Nephron (organoid): ENCODE measurements around the gene SCNN1G.

Experiments
- H3K27ac Mint-ChIP-seq, 3 experiments: 2 replicates each; pipeline ENCODE4 v1.8.0; 2020; ENCODE audit warnings: mixed read lengths in 3 of 3, mild to moderate bottlenecking in 2 of 3, moderate library complexity in 1 of 3
- H3K27me3 Mint-ChIP-seq: 2 replicates; pipeline ENCODE4 v1.8.0; 2021; ENCODE audit warnings: low read depth, mild to moderate bottlenecking, moderate library complexity, mixed read lengths
- H3K36me3 Mint-ChIP-seq: 2 replicates; pipeline ENCODE4 v1.8.0; 2020; ENCODE audit warnings: low read depth, mixed read lengths
- H3K4me1 Mint-ChIP-seq: 2 replicates; pipeline ENCODE4 v1.8.0; 2020; ENCODE audit warnings: mixed read lengths
- H3K4me3 Mint-ChIP-seq, 3 experiments: 2 replicates each; pipeline ENCODE4 v1.8.0; 2020; ENCODE audit warnings: mild to moderate bottlenecking in 3 of 3, mixed read lengths in 3 of 3, moderate library complexity in 2 of 3
- H3K9me3 Mint-ChIP-seq: 2 replicates; pipeline ENCODE4 v1.8.0; 2020; ENCODE audit warnings: mixed read lengths
- CTCF ChIP-seq, 3 experiments: fragments of 200-600 bp; sonication (generic); IDR thresholded peaks; one replicate each; pipeline ENCODE4 v1.5.0; 2021; ENCODE audit warnings: antibody characterized with exemption in 3 of 3; ENCODE audit not compliant: unreplicated experiment in 3 of 3

Gene SCNN1G

GRCh38 chr16:23194497-23195221, 12.1 kb downstream of the SCNN1G start:
- no peaks in the 10 kb centered on the region for H3K4me1 Mint-ChIP-seq
- no peaks in the 10 kb centered on the region for H3K9me3 Mint-ChIP-seq
- no peak for TF ChIP-seq CTCF (IDR thresholded peaks at IDR 0.05; ENCODE audit: unreplicated experiment in 3 of 3)
- H3K27ac Mint-ChIP-seq: no peak overlapping the region
- H3K27me3 Mint-ChIP-seq: peaks cover 45% of the 10 kb centered on the region
- H3K36me3 Mint-ChIP-seq: no peaks in the 10 kb centered on the region
- no peak overlapping the region for H3K4me3 Mint-ChIP-seq

- no peak overlapping the region for H3K27ac Mint-ChIP-seq
These were observed 12.9 kb downstream of the SCNN1G start for GRCh38 chr16:23195366-23195978.

GRCh38 chr16:23196539-23196938, 14.0 kb downstream of the SCNN1G start:
- no peak overlapping the region for H3K27ac Mint-ChIP-seq
- H3K27me3 Mint-ChIP-seq: peaks cover 35% of the 10 kb centered on the region
- no peaks in the 10 kb centered on the region for H3K4me1 Mint-ChIP-seq
- no peaks in the 10 kb centered on the region for H3K9me3 Mint-ChIP-seq
- TF ChIP-seq CTCF (IDR thresholded peaks at IDR 0.05; ENCODE audit: unreplicated experiment in 3 of 3): no peak
- no peak overlapping the region for H3K4me3 Mint-ChIP-seq
- no peaks in the 10 kb centered on the region for H3K36me3 Mint-ChIP-seq

More at GRCh38 chr16:23195366-23195978, 12.9 kb downstream of the SCNN1G start:
- no peaks in the 10 kb centered on the region for H3K4me1 Mint-ChIP-seq
- TF ChIP-seq CTCF (IDR thresholded peaks at IDR 0.05; ENCODE audit: unreplicated experiment in 3 of 3): no peak
- H3K9me3 Mint-ChIP-seq: no peaks in the 10 kb centered on the region
- H3K36me3 Mint-ChIP-seq: no peaks in the 10 kb centered on the region
- H3K4me3 Mint-ChIP-seq: no peak overlapping the region
- H3K27me3 Mint-ChIP-seq: peaks cover 40% of the 10 kb centered on the region

GRCh38 chr16:23202166-23202565, 19.6 kb downstream of the SCNN1G start:
- Mint-ChIP-seq H3K4me3 (no peak overlapping the region), H3K27me3 (peaks cover 13% of the 10 kb centered on the region), H3K36me3 (no peaks in the 10 kb centered on the region), H3K4me1 (no peaks in the 10 kb centered on the region), H3K27ac (no peak overlapping the region), H3K9me3 (no peaks in the 10 kb centered on the region)
- TF ChIP-seq CTCF (IDR thresholded peaks at IDR 0.05; ENCODE audit: unreplicated experiment in 3 of 3): no peak

GRCh38 chr16:23206986-23207385, 24.4 kb downstream of the SCNN1G start:
- no peak for TF ChIP-seq CTCF (IDR thresholded peaks at IDR 0.05; ENCODE audit: unreplicated experiment in 3 of 3)
- Mint-ChIP-seq H3K4me1 (no peaks in the 10 kb centered on the region), H3K36me3 (no peaks in the 10 kb centered on the region), H3K27ac (no peak overlapping the region), H3K4me3 (no peak overlapping the region), H3K9me3 (no peaks in the 10 kb centered on the region), H3K27me3 (no peaks in the 10 kb centered on the region)

GRCh38 chr16:23207485-23207884, 24.9 kb downstream of the SCNN1G start:
- Mint-ChIP-seq H3K4me3 (no peak overlapping the region), H3K9me3 (no peaks in the 10 kb centered on the region), H3K36me3 (no peaks in the 10 kb centered on the region), H3K27me3 (no peaks in the 10 kb centered on the region), H3K4me1 (no peaks in the 10 kb centered on the region), H3K27ac (no peak overlapping the region)
- TF ChIP-seq CTCF (IDR thresholded peaks at IDR 0.05; ENCODE audit: unreplicated experiment in 3 of 3): no peak
